Measurements from ENCODE around the gene SMTNL1.

Gene SMTNL1, protein sequence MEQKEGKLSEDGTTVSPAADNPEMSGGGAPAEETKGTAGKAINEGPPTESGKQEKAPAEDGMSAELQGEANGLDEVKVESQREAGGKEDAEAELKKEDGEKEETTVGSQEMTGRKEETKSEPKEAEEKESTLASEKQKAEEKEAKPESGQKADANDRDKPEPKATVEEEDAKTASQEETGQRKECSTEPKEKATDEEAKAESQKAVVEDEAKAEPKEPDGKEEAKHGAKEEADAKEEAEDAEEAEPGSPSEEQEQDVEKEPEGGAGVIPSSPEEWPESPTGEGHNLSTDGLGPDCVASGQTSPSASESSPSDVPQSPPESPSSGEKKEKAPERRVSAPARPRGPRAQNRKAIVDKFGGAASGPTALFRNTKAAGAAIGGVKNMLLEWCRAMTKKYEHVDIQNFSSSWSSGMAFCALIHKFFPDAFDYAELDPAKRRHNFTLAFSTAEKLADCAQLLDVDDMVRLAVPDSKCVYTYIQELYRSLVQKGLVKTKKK

DNA sequence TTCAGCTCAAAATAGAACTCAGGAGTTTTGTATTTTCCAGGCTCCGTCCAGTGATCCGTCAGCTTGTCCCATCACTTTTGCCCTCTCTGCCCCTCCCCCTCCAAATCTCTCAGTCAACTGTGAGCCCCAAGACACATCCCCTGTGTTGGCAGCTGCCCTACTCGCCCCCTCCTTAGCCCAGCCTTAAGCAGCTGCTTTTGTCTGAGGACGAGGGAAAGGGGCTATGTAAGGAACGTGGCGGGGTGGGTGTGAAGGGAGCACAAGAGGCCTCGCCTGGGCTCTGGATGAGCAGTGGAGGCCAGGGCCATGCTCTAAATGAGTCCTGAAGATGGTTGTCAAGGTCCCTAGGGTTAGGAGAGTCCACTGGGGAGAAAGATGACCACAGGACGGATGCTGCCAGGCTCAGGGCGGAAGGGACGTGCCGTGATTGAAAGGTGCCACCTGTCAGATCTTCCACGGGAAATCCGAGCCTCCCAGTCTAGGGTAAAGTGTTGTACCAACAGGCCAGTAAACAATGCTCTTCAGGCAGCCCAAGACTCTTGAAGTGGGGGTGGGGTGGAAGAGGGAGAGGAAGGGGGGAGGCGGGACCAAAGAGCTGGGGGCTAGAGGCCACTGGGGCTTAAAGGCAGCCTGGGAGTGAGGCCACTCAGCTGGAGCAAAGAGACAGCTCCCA, at the start of gene SMTNL1:
Gene SMTNL1 (plus strand): TSS at position 649 of the 673 bp plus-strand sequence. CDS start 5,048 bp downstream, outside the sequence.
- H3K27ac ChIP-seq, result no peak within 1 kb of the TSS
- TF ChIP-seq, protein P1, sequence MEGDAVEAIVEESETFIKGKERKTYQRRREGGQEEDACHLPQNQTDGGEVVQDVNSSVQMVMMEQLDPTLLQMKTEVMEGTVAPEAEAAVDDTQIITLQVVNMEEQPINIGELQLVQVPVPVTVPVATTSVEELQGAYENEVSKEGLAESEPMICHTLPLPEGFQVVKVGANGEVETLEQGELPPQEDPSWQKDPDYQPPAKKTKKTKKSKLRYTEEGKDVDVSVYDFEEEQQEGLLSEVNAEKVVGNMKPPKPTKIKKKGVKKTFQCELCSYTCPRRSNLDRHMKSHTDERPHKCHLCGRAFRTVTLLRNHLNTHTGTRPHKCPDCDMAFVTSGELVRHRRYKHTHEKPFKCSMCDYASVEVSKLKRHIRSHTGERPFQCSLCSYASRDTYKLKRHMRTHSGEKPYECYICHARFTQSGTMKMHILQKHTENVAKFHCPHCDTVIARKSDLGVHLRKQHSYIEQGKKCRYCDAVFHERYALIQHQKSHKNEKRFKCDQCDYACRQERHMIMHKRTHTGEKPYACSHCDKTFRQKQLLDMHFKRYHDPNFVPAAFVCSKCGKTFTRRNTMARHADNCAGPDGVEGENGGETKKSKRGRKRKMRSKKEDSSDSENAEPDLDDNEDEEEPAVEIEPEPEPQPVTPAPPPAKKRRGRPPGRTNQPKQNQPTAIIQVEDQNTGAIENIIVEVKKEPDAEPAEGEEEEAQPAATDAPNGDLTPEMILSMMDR (conservative IDR thresholded peaks at IDR 0.05), result no peak

DNA sequence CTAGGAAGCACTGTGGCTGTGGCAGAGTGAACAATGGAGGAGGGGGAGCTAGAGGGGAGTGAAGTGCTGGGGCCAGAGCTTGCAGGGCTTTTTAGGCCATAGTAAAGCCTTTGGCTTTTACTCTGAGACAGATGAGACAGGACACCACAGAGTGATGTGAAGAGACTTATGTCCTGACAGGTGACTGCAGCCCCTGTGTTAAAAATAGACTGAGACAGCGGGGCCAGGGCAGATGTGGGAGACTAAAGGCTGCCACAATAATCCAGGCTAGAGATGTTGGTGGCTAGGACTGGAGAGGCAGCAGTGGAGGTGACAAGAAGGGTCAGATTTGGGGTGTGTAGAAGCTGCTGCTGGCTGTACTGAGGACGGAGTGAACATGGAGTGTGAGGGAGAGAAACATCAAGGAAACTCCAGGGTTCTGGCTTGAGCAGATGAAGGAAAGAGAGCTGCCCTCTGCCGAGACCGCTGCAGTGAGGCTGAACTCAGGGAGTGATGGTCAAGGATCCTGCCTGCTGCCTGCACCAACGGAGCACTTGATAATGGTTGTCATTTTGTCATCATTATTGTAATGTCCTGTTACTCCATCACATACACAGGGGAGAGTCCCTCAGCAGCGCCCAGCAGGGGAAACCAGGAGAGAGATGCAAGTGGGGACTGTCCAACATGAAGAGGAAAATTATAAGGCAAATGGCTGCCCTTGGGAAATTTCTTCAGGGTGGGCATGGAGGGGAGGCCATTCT, 49.3 kb upstream of the SMTNL1 start:
- TF ChIP-seq, protein P1 (conservative IDR thresholded peaks at IDR 0.05), result no peak

DNA sequence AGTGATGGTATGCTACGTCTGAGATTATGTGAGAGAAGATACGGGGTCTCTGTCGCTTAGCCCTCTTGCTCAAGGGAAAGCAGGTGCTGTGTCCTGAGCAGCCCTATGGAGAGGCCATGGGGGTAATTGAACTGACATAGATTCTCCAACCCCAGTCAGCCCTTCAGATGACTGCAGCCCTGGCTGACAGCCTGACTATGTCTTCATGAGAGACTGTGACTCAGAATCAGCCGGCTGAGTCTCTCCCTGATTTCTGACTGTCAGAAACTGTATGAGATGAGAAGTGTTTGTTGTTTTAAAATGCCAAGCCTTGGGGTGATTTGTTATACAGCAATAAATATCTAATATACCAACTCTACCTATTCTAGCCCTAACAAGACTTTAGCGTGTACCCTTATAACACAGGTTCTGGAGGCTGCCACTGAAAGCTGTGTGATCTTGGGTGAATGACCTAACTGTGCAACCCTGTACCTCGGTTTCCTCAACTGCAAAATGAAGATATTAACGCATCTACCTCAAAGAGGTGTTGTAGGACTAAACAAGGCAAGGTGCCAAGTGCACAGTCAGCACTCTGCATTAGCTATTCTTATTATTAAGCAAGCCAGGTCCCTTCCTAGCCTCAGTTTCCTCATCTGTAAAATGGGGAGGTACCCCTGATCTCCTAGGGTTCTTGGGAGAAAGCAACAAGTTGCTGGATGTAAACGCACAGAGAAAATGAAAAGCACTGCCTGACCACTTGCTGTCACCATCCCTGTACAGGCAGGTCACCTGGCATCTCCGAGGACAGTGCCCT, 46.7 kb upstream of the SMTNL1 start:
- no peak overlapping the region for H3K27ac ChIP-seq
- TF ChIP-seq, protein P1 (conservative IDR thresholded peaks at IDR 0.05), result no peak

More for the DNA sequence above, 49.3 kb upstream of the SMTNL1 start:
- H3K27ac ChIP-seq, result no peak overlapping the region

DNA sequence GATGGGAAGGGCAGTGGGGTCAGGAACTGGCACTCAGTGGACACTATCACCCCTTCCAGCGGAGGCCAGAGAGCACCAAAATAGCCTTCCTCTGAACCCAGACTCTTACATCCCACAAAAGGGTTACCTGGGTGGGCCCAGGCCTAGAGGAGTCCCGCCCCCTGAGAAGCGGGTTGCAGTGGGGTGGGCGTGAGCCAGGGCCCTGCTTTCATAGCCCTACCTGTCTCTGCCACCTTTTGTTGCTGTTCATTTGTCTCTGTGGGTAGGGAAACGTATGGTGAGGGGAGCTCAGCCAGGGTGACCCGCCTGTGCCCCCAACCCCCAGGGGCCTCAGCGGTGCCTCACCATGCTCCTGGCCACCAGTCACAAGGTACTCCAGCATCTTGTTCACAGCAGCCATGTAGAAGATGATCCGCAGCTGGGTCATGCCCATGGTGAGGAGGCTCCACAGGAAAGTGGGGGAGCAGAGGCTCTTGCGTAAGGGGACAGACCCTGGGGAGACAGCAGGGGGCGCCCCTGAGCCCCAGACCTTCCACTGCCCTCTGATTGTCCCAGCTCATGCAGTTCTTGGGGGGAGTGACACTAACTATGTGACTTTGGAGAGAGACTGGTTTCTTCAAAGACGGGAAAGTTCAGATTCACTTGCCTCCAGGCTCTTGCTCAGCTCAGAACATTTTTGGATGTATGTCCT, 45.9 kb upstream of the SMTNL1 start:
- TF ChIP-seq, protein P1 (conservative IDR thresholded peaks at IDR 0.05), result peak; percentile 65
- no peak overlapping the region for H3K27ac ChIP-seq

DNA sequence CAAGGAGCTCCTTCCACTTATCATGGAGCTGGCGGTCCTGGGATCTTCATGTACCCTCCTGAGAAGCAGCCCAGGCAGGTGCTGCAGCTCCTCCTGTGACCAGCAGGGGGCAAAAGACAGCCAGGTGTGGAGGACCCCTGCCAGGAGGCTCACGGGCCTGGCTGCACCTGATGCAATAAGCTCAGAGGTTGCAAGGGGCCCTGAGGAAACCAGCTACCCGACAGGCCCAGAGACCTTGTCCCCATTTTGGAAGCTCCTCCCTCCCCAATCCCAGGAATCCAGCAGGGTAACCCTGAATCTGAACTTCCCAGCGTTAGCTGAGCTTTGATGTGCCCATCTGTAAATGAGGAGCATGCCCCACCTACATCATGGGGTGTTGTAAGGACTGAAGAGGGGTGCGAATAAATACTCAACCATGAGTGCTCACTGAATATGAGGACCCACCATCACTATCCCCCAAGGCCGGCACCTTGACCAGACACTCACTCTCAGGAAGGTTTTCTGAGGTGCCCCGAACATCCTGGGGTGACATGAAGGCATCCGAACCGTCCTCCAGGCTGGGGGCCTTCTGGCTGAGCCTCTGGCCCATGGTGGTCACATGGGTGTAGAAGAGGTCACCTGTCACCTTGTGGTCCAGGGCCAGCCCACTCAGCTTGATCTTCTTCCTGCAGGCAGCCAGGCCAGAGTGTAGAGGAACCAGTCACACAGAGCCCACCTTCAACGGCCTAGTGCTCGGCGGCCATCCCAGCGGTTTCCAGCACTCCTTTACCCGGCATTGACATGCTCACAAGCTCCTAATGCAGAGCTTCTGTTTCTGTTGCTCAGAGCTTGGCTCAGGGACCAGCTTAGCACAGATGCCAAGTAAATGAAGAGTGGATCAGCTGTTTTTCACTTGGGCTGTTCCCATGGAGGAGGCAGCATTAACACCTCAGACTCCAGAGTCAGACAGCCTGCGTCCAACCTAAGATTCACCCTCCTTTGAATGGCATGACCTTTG, 43.6 kb upstream of the SMTNL1 start:
- TF ChIP-seq, protein P1 (conservative IDR thresholded peaks at IDR 0.05), result peak; percentile 95
- H3K27ac ChIP-seq, result peak overlapping the region; percentile 24; the same call in 1 of the 2 replicates

Measured in VCaP (cell line).